H54 (cell line): ENCODE measurements around the gene SEC14L5.

Source experiments
- DNase-seq: peaks from one replicate; pipeline ENCODE4 v3.0.0; 2011; ENCODE audit warnings: low spot score, mixed read lengths; ENCODE audit not compliant: insufficient read length
- FAIRE-seq: peaks from 3 replicates; lab custom pipeline; 2011; peaks lifted over from hg19 to GRCh38; lab: Jason Lieb, UNC
- POLR2A ChIP-seq: IDR thresholded peaks from 2 replicates; pipeline ENCODE4 v1.6.1; 2011; ENCODE audit warnings: low read depth, mild to moderate bottlenecking, low read length

The SEC14L5 gene

GRCh38 chr16:4957720-4958509 lies at the start of gene SEC14L5:
SEC14L5 (plus strand) TSS chr16:4958330; CDS start chr16:4959324, 994 bp downstream.
- peak; percentile 91 for DNase-seq
- TF ChIP-seq POLR2A: no peak
- FAIRE-seq: no peak

DNA sequence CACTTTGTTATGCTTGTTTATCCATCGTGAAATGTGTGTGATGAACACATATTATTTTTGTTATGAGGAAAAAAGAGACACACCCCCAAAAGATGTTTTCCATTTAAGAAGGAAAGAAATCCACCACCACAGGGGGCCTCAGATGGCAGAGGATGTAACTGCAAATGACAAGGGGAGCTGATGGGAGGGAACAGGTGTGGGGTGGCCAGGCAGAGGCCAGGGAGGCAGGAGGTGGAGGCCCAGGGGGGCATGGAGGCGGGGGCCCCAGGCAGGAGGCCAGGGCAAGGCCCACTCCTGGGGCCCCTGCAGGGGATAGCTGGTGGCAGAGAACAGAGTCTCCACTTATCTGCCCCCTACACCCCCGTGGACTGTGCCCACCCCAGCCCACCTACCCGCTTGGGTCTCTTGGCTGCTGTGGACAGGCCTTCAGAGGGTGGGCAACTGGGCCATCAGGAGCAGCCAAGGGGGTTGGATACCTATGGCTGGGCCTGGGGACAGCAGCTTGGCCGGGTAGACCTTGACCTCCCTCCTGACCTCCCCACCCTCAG lies 49.2 kb upstream of the SEC14L5 start:
- no peak for TF ChIP-seq POLR2A
- no peak for FAIRE-seq

GRCh38 chr16:4909825-4910224 lies 48.3 kb upstream of the SEC14L5 start:
- no peak for TF ChIP-seq POLR2A
- DNase-seq (no peak), FAIRE-seq (no peak)

More for the DNA sequence above, 49.2 kb upstream of the SEC14L5 start:
- no peak for DNase-seq

DNA sequence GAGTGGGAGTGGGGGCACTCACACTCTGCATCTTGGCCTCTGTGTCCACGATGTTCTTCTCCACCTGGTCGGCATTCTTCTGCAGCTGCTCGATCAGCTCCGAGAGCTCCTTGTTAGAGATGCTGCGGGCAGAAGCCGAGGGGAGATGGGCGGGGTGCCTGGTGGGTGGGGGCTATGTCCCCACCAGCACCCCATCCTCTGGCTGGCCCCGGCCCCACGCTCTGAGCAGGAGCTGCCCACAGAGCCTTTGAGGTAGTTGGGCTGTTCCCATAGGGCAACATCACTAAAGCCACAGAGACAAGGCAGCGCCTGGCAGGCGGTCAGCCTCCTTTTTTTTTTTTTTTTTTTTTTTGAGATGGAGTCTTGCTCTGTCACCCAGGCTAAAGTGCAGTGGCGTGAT lies 47.3 kb upstream of the SEC14L5 start:
- TF ChIP-seq POLR2A: no peak
- FAIRE-seq: no peak
- no peak for DNase-seq

DNA sequence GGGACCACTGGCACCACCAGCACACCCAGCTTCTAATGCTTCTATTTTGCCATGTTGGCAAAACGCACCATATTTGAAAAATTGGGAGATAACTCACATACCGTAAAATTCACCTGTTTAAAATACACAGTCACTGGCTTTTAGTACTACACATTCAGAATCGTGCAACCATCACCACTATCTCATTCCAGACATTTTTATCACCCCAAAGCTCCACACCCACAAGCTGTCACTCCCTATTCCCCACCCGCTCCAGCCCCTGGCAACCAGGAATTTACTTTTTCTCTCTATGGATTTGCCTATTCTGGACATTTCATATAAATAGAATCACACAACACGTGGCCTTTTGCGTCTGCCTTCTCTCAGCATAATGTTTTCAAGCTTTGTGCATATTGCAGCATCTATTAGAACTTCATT lies 46.2 kb upstream of the SEC14L5 start:
- FAIRE-seq: no peak
- TF ChIP-seq POLR2A: no peak
- DNase-seq: no peak

GRCh38 chr16:4913130-4913773 lies 44.9 kb upstream of the SEC14L5 start:
- no peak for FAIRE-seq
- DNase-seq: no peak
- TF ChIP-seq POLR2A: no peak

DNA sequence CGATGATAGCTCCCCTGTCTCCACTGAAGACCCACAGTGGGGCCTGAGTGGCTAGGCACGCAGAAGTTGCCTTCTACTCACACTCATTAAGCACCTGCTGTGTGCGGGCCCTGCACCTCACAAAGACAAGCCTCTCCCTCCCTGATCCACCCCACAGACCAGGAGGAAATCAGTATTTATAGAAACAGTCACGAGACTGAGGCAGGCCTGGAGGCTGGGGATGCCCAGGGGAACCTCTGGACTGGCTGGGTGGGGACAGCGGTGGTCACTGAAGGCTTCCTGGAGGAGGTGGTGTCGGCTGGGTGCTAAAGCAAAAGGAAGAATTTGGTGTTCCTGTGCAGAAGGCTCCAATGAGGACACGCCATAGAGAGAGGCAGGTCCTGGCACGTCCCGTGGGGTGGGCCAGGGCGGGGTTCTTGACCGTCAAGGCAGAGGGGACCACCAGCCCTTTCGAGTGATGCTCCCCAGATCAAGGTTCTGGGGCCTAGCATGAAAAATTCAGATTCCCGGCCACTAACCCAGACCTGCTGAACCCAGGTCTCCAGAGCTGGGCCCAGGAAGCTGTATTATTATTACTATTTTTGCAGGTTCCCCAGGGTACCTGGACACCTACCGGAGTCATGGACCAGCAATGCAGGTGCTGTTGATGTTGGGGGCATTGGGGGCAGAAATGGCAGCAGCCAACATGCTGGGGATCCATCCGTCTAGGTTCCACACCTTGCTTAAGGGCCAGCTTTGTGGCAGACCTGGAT lies 44.2 kb upstream of the SEC14L5 start:
- FAIRE-seq: no peak
- no peak for TF ChIP-seq POLR2A

GRCh38 chr16:4914528-4915225 lies 43.5 kb upstream of the SEC14L5 start:
- no peak for FAIRE-seq
- no peak for DNase-seq
- TF ChIP-seq POLR2A: no peak

More for the DNA sequence above, 44.2 kb upstream of the SEC14L5 start:
- no peak for DNase-seq

DNA sequence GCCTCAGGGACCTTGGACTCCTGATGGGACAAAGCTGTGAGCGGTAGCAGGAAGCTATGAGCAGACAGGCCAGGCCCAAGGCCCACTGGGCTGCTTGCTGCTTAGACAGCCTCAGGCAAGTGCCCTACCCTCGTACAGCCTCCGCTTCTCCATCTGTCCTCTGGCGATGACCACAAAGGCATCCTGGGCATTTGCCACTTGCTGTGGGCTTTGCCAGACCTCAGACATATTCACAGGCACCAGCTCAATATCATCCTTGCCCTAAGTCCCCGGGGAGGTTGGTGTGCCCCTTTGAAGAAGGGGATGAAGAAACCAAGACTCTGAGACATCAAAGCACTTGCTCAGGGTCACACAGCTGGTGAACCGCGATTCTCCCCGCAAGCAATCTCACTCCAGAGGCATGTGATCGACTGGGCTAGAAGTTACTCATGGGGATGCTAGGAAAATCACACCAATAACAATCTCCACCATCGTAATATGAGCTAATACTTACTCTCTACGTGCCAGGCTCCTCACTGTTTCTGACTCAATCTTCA lies 42.8 kb upstream of the SEC14L5 start:
- no peak for TF ChIP-seq POLR2A
- peak; percentile 89 for FAIRE-seq
- DNase-seq: peak; percentile 82

- no peak for DNase-seq
- no peak for TF ChIP-seq POLR2A
- FAIRE-seq: no peak
These were observed 41.0 kb upstream of the SEC14L5 start for GRCh38 chr16:4917117-4917516.

DNA sequence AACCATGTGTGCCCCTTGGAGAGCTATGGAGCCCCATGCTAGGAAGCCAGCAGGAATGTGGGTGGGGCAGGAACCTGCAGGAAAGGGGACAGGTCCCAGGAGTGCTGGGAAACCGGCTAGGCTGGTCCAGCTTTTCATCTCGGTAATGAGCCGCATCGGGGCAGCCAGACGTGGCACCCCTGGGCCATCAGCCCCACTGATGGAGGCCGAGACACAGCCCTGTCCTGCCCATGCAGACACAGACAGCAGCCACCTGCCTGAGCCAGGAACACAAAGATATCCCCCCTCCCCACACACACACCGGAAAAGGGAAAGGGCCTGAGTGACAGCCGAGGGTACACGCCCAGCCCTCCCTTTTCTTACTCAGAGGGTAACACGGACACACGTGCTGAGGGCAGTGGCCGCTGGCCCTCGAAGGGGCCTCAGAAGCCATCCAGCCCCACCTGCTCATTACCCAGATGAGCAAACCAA lies 39.3 kb upstream of the SEC14L5 start:
- TF ChIP-seq POLR2A: no peak
- FAIRE-seq (no peak), DNase-seq (no peak)

- TF ChIP-seq POLR2A: no peak
- DNase-seq: no peak
- no peak for FAIRE-seq
These were observed 37.3 kb upstream of the SEC14L5 start for GRCh38 chr16:4920826-4921225.
